ENCODE measurements around the gene PSMD9. TPM values are rescaled to one million over a fixed set of nuclear protein-coding genes. Genes with fewer than 3 reads are reported as not detected.

Gene PSMD9
- total and polyA plus RNA-seq, 2 experiments from 2014 or later = 110 to 132 TPM

GRCh38 chr12:121937654-121938053 lies 49.1 kb downstream of the PSMD9 start:
- Histone ChIP-seq H3K36me3 (no peaks in the 10 kb centered on the region), H3K27me3 (no peaks in the 10 kb centered on the region), H3K4me1 (ENCODE audit: low read depth) (no peaks in the 10 kb centered on the region), H3K27ac (no peak overlapping the region), H3K4me3 (no peak overlapping the region), H3K9me3 (ENCODE audit: low read depth) (no peaks in the 10 kb centered on the region)
- TF ChIP-seq CTCF (IDR thresholded peaks at IDR 0.05; ENCODE audit: low read depth, low read length) = no peak
- DNase-seq (ENCODE audit: low read depth in 1 of 2, low spot score in 1 of 2) = no peak

- Histone ChIP-seq H3K4me1 (ENCODE audit: low read depth) (no peaks in the 10 kb centered on the region), H3K36me3 (no peaks in the 10 kb centered on the region), H3K27ac (no peak overlapping the region), H3K9me3 (ENCODE audit: low read depth) (no peaks in the 10 kb centered on the region), H3K27me3 (no peaks in the 10 kb centered on the region), H3K4me3 (no peak overlapping the region)
- no peak for TF ChIP-seq CTCF (IDR thresholded peaks at IDR 0.05; ENCODE audit: low read depth, low read length)
- no peak for DNase-seq (ENCODE audit: low read depth in 1 of 2, low spot score in 1 of 2)
Observed at GRCh38 chr12:121939186-121939585, 50.6 kb downstream of the PSMD9 start.

GRCh38 chr12:121939992-121940766 lies 51.6 kb downstream of the PSMD9 start:
- H3K27ac ChIP-seq = no peak overlapping the region
- no peak for DNase-seq (ENCODE audit: low read depth in 1 of 2, low spot score in 1 of 2)

GRCh38 chr12:121942145-121942718 lies 53.6 kb downstream of the PSMD9 start:
- no peak for TF ChIP-seq CTCF (IDR thresholded peaks at IDR 0.05; ENCODE audit: low read depth, low read length)
- Histone ChIP-seq H3K4me1 (ENCODE audit: low read depth) (no peaks in the 10 kb centered on the region), H3K36me3 (no peaks in the 10 kb centered on the region), H3K9me3 (ENCODE audit: low read depth) (no peaks in the 10 kb centered on the region), H3K27ac (no peak overlapping the region), H3K4me3 (no peak overlapping the region), H3K27me3 (no peaks in the 10 kb centered on the region)
- peak in 1 of 2 donors; percentile 82 for DNase-seq (ENCODE audit: low read depth in 1 of 2, low spot score in 1 of 2)

More at GRCh38 chr12:121939992-121940766, 51.6 kb downstream of the PSMD9 start:
- no peaks in the 10 kb centered on the region for H3K9me3 ChIP-seq (ENCODE audit: low read depth)
- H3K36me3 ChIP-seq = no peaks in the 10 kb centered on the region
- H3K4me3 ChIP-seq = no peak overlapping the region
- no peaks in the 10 kb centered on the region for H3K27me3 ChIP-seq
- TF ChIP-seq CTCF (IDR thresholded peaks at IDR 0.05; ENCODE audit: low read depth, low read length) = no peak
- H3K4me1 ChIP-seq (ENCODE audit: low read depth) = no peaks in the 10 kb centered on the region

- Histone ChIP-seq H3K9me3 (ENCODE audit: low read depth) (no peaks in the 10 kb centered on the region), H3K27me3 (no peaks in the 10 kb centered on the region), H3K27ac (no peak overlapping the region), H3K4me1 (ENCODE audit: low read depth) (no peaks in the 10 kb centered on the region), H3K4me3 (no peak overlapping the region), H3K36me3 (no peaks in the 10 kb centered on the region)
- no peak for TF ChIP-seq CTCF (IDR thresholded peaks at IDR 0.05; ENCODE audit: low read depth, low read length)
- no peak for DNase-seq (ENCODE audit: low read depth in 1 of 2, low spot score in 1 of 2)
Observed at GRCh38 chr12:121943926-121944325, 55.3 kb downstream of the PSMD9 start.
